GM12875 (cell line): ENCODE measurements around the gene TAS1R1.
A peak's percentile ranks its signal among the peaks of the same experiment; 100 is the strongest.

Experiments used
- H3K4me3 ChIP-seq: one replicate; pipeline ENCODE4 v1.5.1; 2011; ENCODE audit warnings: low read depth, low read length, control low read depth
- TF ChIP-seq, protein P1 (sequence below): IDR thresholded peaks from 2 replicates; pipeline ENCODE4 v1.5.1; 2011; ENCODE audit warnings: low read depth, mild to moderate bottlenecking, control low read depth, inconsistent platforms, low read length, moderate library complexity, borderline replicate concordance; ENCODE audit not compliant: insufficient read depth

The TAS1R1 gene

DNA sequence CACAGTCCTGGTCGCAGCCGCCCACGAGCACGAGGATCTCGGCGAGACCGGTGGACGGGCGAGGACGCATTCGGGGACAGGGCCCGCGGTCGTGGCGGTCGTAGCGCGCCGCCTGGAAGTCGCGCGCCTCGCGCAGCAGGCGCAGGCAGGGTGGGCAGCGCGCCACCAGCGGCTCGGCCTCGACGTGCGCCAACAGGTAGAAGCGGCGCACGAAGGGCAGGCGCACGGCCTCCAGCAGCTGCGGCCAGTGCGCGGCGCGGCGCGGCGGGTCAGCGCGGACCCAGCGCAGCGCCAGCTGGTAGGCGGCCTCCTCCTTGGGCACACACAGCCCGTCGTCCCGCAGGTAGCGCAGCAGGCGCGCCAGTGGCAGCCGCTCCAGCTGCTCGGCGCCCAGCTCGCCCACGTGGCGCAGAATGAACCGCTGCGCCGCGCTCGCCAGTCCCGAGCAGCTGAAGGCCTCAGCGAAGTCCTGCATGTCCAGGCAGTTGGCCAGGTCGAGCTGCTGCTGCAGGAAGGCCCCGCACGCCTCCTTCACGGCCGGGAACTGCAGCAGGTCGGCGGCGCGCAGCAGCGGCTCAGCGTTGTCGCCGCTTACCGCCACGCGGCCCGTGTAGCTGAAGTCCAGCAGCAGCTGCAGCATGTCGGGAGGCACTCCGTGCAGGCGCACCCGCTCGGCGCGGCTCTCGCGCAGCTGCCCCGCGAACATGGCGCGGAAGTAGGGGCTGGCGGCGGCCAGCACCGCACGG is 47.0 kb downstream of the TAS1R1 start:
- TF ChIP-seq, protein P1, sequence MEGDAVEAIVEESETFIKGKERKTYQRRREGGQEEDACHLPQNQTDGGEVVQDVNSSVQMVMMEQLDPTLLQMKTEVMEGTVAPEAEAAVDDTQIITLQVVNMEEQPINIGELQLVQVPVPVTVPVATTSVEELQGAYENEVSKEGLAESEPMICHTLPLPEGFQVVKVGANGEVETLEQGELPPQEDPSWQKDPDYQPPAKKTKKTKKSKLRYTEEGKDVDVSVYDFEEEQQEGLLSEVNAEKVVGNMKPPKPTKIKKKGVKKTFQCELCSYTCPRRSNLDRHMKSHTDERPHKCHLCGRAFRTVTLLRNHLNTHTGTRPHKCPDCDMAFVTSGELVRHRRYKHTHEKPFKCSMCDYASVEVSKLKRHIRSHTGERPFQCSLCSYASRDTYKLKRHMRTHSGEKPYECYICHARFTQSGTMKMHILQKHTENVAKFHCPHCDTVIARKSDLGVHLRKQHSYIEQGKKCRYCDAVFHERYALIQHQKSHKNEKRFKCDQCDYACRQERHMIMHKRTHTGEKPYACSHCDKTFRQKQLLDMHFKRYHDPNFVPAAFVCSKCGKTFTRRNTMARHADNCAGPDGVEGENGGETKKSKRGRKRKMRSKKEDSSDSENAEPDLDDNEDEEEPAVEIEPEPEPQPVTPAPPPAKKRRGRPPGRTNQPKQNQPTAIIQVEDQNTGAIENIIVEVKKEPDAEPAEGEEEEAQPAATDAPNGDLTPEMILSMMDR, result no peak
- peak overlapping the region; percentile 93 for H3K4me3 ChIP-seq

DNA sequence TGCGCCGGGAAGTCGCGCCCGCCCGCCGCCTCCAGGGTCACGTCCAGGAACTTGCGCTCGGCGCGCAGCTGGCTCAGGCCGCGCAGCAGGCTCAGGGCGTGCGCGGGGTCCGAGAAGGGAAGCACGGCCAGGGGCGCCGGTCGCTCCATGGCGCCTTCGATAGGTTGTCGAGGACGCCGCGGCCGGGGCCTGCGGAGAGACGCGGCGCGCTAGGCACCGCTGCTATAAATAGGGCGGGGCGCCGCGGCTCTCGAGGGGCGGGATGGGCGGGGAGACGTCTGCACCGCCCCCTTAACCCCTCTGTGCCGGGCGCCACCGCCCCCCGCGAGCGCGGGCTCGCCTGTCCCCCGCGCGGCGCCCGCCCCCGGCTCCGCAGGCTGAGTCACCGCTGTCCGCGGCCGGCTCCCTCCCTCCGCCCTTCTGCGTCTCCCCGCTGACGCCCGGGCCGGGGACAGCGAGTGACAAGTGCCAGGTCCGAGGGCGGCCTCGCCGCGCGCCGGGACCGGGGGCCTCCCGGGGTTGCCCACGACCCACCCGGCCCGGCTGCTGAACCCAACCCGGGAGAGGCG is 47.6 kb downstream of the TAS1R1 start, which contains the start of gene KLHL21:
Gene KLHL21, minus strand, starts transcription at position 201 of the 569 bp plus-strand sequence. Its CDS starts 52 bp downstream, at position 149.
- peak within 1 kb of the TSS; percentile 93 for H3K4me3 ChIP-seq
- TF ChIP-seq, protein P1, result no peak

DNA sequence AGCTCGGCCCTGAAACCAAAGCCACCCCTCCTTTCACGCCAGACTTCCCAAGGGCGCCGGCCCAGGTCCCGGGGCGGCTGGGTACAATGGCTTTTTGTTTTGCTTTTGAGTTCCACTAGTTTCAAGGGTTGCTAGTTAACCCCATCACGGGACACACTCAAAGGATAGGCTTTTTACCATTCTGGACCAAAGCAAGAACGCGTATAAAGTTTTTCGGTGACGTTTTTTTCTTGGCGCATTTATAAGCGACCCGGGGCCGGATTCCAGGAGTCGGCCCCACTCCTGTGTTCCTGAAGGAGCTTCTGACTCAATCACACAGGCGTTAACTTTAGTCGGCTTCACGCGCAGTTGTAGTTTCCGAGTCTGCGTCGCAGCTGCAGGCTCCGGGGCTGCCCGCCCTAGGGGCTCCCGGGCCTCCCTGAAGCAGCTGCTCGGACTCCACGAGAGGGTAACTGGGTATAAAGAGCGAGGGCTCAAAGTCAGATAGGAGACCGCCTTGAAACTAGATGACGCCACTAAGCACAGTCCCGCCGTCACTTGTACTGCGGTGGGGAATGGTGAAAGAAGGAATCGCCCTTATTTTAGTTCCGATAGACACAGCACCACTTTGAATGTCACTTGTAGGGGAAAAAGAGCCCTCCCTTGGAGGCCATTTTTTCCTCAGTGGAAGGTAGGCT is 48.3 kb downstream of the TAS1R1 start:
- TF ChIP-seq, protein P1, result no peak

DNA sequence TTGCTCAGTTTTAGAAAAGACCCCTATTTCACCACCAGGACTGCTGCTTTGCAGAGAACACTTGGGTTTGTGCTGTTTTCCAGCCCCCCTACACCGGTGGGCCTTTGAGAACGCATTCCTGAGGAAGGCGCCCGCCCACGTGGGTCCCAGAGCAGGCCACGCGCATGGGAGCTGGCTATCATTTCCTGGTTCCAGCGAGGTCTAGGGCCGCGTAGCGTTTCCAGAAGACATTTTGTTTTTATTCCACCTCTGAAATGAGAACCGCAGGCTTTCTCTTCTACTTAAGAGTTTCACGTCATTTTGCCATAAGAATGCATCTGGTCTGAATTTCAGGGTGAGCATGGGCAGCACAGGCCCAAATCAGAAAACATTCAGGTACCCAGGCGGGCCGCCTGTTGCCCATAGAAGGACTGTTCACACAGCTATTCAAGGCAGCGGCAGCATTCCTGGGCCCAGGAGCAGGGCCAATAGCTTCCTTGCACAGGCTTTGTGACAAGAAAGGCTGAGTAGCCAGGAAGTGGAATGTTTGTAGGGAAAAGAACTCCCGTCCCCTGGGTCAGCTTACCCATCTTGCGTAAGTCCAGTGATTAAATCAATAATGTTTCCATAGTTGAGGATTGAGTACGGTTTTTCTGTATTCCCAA is 48.9 kb downstream of the TAS1R1 start:
- peak overlapping the region; percentile 93 for H3K4me3 ChIP-seq
- TF ChIP-seq, protein P1, result no peak

More for the DNA sequence above, 48.3 kb downstream of the TAS1R1 start:
- peak overlapping the region; percentile 93 for H3K4me3 ChIP-seq

DNA sequence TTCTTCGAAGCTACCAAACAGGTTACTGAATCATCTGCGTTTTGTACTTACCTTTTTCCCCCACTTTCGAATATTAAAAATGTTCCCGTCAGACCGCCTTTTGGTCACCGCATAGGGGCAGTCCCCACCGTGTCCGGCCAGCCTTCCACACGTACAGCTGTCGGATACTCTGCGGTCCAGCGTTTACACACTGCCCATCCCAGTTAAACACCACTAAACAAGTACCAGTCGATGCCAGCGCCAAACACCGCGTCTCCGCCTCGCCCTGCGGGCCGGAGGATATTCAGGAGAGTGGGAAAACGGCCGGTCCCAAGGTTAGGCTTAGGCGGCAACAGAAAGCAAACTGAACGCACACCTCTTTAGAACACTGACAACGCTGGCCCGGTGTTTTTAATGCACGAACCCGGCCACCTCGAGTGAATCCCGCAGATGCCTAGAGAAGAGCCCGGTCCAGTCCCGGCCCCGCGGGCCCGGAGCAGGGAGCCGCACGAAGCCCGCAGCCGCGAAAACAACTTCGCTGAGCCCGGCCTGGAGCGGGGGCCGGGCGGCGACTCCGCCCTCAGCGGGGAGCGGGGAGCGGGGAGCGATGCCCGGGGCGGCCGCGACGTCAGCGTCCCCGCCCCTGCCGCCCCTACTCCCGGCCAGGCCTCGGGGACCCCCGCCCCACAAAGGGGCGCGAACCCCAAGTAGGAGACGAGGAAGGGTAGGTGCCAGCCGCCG is 57.7 kb downstream of the TAS1R1 start:
- TF ChIP-seq, protein P1, result no peak
- peak overlapping the region; percentile 73 for H3K4me3 ChIP-seq

DNA sequence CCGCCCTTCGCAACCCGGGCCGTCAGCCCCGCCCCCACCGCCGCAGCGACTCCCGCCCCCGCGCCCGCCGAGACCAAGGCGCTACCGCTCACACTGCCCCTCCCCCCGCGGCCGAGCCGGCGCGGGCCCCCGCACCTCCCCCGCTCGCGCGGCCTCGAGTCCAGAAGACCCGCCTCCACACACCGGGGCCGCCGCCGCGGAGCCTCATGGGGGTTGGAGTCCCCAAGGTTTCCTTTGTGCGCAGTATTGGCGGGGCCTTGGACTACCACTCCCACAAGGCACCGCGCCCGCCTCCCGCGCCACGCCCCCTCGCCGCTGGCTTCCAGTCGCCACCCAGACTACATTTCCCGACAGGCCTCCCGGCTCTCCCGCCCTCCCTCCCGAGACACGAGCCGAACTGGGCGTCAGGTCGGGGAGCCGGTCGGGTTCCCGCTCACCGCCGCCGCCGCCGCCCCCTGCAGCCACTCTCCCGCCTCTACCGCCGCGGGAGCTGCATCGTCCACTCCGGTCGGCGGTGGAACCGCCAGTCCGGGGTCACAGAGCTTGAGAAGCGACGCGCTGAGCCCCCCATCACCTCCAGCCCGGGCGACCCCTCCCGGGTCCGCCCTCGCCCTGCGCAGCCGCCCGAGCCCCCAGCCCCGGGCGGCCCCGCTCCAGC is 58.4 kb downstream of the TAS1R1 start, which contains the start of gene PHF13:
Gene PHF13, plus strand, starts transcription at position 371 of the 658 bp plus-strand sequence. CDS start 336 bp downstream, outside the sequence.
- peak within 1 kb of the TSS; percentile 94 for H3K4me3 ChIP-seq
- TF ChIP-seq, protein P1, result no peak
